Duodenal mucosa (tissue), 2 donors: ENCODE results near the gene SDHAF1.

Experiments
- H3K27ac ChIP-seq: one replicate; pipeline ENCODE4 v1.7.0; 2013; ENCODE audit warnings: low read depth, low read length
- H3K27me3 ChIP-seq, 2 donors: one replicate each; pipeline ENCODE4 v1.7.0; 2013; ENCODE audit warnings: low read length in 2 of 2, control low read depth in 1 of 2; ENCODE audit not compliant: insufficient read depth in 2 of 2, control insufficient read depth in 1 of 2
- H3K36me3 ChIP-seq, 2 donors: one replicate each; pipeline ENCODE4 v1.7.0; 2013; ENCODE audit warnings: low read length in 2 of 2, control low read depth in 1 of 2; ENCODE audit not compliant: insufficient read depth in 2 of 2, control insufficient read depth in 1 of 2
- H3K4me1 ChIP-seq, 2 donors: one replicate each; pipeline ENCODE4 v1.7.0; 2013; ENCODE audit warnings: low read length in 2 of 2, control low read depth in 1 of 2; ENCODE audit not compliant: insufficient read depth in 2 of 2, control insufficient read depth in 1 of 2
- H3K4me3 ChIP-seq, 2 donors: one replicate each; pipeline ENCODE4 v1.7.0; 2013; ENCODE audit warnings: low read length in 2 of 2, low read depth in 1 of 2
- H3K9ac ChIP-seq, 2 donors: one replicate each; pipeline ENCODE4 v1.7.0; 2013; ENCODE audit warnings: low read length in 2 of 2, low read depth in 1 of 2
- H3K9me3 ChIP-seq, 2 donors: one replicate each; pipeline ENCODE4 v1.7.0; 2013; ENCODE audit warnings: low read length in 2 of 2, control low read depth in 1 of 2; ENCODE audit not compliant: control insufficient read depth in 1 of 2

Gene SDHAF1

DNA sequence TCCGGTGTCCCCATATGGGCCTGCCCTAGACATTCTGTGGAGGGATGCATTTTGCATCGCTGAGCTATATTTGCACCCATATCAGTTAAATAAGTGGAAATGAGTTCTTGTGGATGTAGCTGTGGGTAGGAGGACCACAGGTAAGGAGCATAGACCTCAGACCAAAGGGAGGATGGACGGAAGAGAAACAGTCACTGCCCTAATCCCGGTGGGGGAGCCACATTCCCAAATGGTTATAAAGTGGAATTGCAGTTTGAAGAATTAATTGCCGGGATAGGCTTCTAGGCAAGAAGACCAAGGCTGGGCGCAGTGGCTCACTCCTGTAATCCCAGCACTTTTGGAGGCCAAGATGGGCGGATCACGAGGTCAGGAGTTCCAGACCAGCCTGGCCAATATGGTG, 1.8 kb downstream of the SDHAF1 start:
- peak overlapping the region; percentile 90 to 97 for H3K4me3 ChIP-seq
- peak overlapping the region; percentile 86 to 88 for H3K9ac ChIP-seq
- H3K9me3 ChIP-seq = no peaks in the 10 kb centered on the region
- no peak overlapping the region for H3K27ac ChIP-seq
- no peaks in the 10 kb centered on the region for H3K27me3 ChIP-seq
- H3K36me3 ChIP-seq = peaks cover 0 to 22% of the 10 kb centered on the region in 2 donors
- H3K4me1 ChIP-seq = peaks cover 16 to 28% of the 10 kb centered on the region in 2 donors

DNA sequence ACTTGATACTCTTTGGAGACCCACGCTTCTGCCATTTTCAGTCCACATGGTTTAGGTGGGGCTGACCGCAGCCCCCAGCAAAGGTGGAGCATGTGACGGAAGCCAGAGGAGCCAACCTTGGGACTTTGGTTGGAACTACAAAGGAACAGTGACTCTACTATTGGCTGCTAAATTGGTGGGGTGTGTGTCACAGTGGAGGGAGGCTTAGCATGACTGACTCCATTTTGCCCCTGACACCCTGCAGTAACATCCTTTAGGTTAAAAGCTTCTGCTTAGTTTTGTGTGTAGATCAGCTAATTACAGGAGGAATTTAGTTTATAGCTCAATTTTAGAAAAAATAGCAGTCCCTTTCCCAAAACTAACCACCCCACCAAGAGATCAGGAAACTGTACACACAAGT, 6.6 kb downstream of the SDHAF1 start:
- H3K27ac ChIP-seq = no peak overlapping the region
- no peak overlapping the region for H3K9ac ChIP-seq
- H3K9me3 ChIP-seq = no peaks in the 10 kb centered on the region
- H3K27me3 ChIP-seq = no peaks in the 10 kb centered on the region
- H3K4me1 ChIP-seq = peaks cover 6 to 8% of the 10 kb centered on the region in 2 donors
- H3K36me3 ChIP-seq = peaks cover 3 to 34% of the 10 kb centered on the region in 2 donors
- no peak overlapping the region for H3K4me3 ChIP-seq

DNA sequence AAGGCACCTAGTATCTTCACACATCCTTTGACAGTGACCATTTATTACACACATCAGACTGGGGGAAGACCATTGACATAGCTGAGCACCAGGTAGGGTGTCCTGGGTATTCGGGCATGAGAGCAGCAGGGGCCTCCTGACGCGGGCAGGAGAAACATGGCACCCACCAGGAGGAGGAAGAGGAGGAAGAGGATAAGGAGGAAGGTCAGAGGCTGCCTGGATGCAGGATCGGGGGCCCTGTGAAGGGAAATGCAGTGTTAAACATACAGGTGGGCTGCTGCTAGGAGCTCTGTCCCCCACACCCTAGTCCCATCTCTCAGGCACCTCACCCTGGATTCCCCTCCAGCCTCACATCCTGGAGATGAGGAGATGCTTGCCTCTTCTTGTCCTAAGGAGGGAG, 8.3 kb downstream of the SDHAF1 start:
- H3K27me3 ChIP-seq = no peaks in the 10 kb centered on the region
- no peak overlapping the region for H3K4me3 ChIP-seq
- no peak overlapping the region for H3K9ac ChIP-seq
- H3K4me1 ChIP-seq = peaks cover 4 to 5% of the 10 kb centered on the region in 2 donors
- peaks cover 3 to 32% of the 10 kb centered on the region in 2 donors for H3K36me3 ChIP-seq
- H3K27ac ChIP-seq = no peak overlapping the region
- no peaks in the 10 kb centered on the region for H3K9me3 ChIP-seq

DNA sequence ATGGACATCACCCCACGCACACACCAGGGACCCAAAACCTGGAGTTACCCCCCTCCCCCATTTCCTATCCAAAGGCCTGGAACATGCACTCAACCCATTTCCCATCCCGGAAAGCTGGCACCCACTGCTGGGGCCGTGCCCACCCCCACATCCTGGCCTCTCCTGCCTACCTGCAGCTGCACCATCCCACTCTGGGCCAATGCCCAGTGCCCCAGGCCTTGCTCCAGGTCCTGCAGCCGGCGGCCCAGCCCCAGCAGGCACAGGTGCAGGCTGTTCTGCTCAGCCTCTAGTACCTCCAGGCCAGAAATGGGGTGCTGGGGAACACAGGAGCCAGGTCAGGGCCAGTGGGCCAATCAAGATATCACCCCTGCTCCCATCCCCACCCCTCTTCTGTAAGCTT, 12.0 kb downstream of the SDHAF1 start:
- Histone ChIP-seq H3K27ac (no peak overlapping the region), H3K27me3 (no peaks in the 10 kb centered on the region), H3K9ac (no peak overlapping the region), H3K4me3 (no peak overlapping the region), H3K9me3 (no peaks in the 10 kb centered on the region), H3K4me1 (peaks cover 4% of the 10 kb centered on the region in 2 donors), H3K36me3 (peaks cover 3 to 11% of the 10 kb centered on the region in 2 donors)

DNA sequence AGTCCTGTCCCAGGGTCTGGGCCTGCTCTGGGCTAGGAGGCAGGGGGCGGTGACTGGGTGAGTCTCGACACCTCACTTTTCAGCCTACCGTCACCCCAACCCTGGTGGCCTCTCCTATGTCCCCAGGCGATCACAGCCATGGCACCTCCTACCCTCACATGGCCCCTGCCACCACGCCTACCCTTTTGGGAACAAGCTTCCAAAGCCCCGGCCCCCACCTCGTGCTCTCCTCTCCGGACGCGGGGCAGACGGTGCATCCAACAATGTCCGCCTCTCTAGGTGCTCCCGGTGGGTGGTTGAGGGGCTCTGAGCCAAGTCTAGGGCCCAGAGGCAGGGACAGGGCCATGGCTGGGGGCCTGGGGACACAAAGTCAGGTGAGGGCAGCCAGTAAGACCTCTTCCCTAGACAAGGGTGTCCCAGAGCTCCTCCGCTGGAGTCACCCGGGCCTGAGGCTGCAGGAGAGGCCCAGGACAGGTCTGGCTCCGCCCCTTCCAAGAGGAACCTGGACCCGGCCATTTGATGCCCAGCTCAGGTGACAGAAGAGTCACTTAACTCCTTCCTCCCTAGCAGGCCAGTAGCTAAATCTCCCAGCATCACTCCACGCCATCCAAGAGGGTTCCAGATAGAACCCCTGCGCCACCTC, 13.5 kb downstream of the SDHAF1 start, which contains the start of gene SYNE4:
TSS of gene SYNE4 (minus strand) at position 478 of the 643 bp plus-strand sequence. CDS start at position 346, 132 bp downstream.
- Histone ChIP-seq H3K36me3 (peaks cover 0 to 7% of the 10 kb centered on the region in 2 donors), H3K4me3 (peak within 1 kb of the TSS; percentile 51 to 60), H3K9me3 (no peaks in the 10 kb centered on the region), H3K9ac (peak within 1 kb of the TSS in 1 of 2 donors; percentile 49), H3K4me1 (peaks cover 6 to 8% of the 10 kb centered on the region in 2 donors), H3K27me3 (no peaks in the 10 kb centered on the region), H3K27ac (no peak within 1 kb of the TSS)

DNA sequence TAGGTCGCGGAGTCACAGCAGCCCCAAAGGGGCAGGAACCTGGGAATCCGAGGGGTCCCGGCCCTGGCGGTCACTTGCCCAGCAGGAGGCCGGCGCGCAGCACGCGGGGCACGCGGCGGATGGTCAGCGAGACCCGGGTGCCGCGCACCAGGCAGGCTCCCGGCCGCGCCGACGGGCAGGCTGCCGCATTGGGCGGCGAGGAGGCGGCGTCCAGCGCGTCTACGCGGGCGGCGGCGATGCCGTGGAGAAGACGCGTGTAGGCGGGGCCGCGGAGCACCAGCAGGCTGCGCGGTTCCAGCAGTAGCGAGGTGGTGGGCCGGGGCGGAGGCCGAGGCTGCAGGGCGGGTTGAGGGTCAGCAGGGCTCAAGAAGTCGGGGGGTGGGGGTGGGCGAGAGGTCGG, 14.2 kb downstream of the SDHAF1 start:
- no peaks in the 10 kb centered on the region for H3K9me3 ChIP-seq
- peak overlapping the region in 1 of 2 donors; percentile 49 for H3K9ac ChIP-seq
- peaks cover 9 to 10% of the 10 kb centered on the region in 2 donors for H3K4me1 ChIP-seq
- H3K36me3 ChIP-seq = peaks cover 0 to 4% of the 10 kb centered on the region in 2 donors
- H3K27me3 ChIP-seq = no peaks in the 10 kb centered on the region
- no peak overlapping the region for H3K27ac ChIP-seq
- peak overlapping the region; percentile 50 to 60 for H3K4me3 ChIP-seq

DNA sequence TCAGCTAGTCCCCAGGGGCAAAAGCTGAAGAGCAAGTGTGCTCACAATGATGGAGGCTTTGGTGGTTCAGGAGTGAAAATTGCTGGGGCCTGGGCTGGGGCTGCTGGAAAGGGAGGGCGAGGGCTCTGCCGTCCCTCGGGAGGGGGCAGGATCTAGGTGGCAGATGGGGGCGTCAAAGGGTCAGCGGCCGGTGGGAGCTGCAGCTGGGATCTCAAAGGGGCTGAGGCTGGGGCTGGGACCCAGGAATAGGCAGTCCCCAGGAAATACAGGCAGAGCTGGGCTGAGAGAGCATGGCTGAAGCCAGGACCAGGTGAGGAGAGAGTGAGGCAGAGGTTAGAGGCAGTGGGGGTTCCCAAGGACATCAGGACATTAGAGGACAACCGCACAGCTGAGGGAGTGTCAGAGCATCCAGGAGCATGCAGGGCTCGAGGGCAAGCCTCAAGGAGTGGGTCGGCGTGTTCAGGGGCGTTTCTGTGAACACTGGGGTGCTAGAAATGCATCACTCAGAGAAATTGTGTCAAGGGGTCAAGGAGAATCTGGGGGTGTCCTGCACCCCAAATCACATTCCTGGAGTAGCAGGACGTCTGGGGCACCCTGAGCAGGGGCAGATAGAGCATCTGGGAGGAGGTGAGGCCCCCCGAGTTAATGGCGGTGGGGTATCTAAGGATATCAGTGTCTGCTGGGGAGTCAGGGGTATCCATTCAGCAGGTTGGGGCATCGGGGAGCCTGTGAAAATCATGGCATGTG, 14.8 kb downstream of the SDHAF1 start:
- no peaks in the 10 kb centered on the region for H3K27me3 ChIP-seq
- no peaks in the 10 kb centered on the region for H3K36me3 ChIP-seq
- H3K27ac ChIP-seq = no peak overlapping the region
- H3K9ac ChIP-seq = no peak overlapping the region
- H3K4me3 ChIP-seq = peak overlapping the region; percentile 42 to 60
- H3K4me1 ChIP-seq = peaks cover 12 to 15% of the 10 kb centered on the region in 2 donors
- no peaks in the 10 kb centered on the region for H3K9me3 ChIP-seq

DNA sequence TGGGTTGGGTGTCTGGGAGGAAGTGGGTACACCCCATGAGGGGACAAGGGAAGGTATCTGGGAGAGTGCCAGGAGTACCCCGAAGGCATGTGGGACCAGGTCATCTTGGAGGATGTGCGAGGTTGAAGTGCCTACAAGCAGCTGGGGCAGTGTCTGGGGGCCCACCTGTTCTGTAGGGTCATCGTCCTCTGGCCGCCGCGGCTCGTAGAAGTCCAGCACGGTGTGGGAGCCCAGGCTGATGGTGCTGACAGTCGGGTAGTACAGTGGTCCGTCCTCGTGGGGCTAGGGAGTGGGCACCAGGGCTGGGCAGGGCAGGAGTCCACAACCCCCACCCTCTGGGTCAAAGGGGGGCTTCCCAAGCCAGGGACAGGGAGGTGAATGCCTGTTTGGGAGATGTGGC, 15.4 kb downstream of the SDHAF1 start:
- H3K27ac ChIP-seq = no peak overlapping the region
- peaks cover 16 to 19% of the 10 kb centered on the region in 2 donors for H3K4me1 ChIP-seq
- H3K9me3 ChIP-seq = no peaks in the 10 kb centered on the region
- H3K9ac ChIP-seq = no peak overlapping the region
- no peaks in the 10 kb centered on the region for H3K27me3 ChIP-seq
- H3K36me3 ChIP-seq = no peaks in the 10 kb centered on the region
- H3K4me3 ChIP-seq = no peak overlapping the region

DNA sequence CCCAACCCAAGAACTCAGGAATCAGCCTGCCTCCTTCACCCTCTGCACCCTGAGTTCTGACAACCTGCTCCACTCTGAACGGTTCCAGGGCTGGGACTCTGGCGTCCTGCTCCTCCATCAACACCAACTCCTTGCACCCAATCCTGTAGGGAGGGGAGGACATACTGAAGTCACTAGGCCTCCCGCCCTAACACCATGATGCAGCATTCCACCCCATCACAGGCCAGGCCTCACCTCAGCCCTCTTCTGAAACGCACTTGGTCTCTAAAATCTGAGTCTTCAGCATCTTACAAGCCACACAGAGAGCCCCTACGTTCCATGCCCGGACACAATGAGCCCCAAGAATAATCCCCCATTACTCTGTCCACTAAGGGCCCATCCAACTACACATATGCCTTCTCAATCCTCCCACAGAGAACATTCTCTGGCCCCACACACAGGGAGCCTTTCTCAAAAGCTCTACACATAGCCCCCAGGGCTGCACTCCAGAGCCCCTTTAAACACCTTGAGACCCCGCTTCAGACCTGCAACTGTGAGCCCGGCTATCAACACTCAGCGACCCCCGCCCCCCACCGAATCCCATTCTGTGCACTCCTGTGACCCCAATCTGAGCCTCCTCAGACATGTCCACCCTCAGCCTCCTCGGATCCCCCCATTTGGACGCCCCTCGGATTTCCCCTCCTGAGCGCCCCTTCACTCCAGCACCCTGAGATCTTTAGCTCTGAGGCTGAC, 18.5 kb downstream of the SDHAF1 start:
- Histone ChIP-seq H3K9ac (peak overlapping the region; percentile 81 to 84), H3K27ac (peak overlapping the region; percentile 20), H3K36me3 (peaks cover 0 to 4% of the 10 kb centered on the region in 2 donors), H3K27me3 (no peaks in the 10 kb centered on the region), H3K9me3 (no peaks in the 10 kb centered on the region), H3K4me1 (peaks cover 16 to 19% of the 10 kb centered on the region in 2 donors), H3K4me3 (peak overlapping the region; percentile 78 to 93)
